Measurements from ENCODE around the gene AKAP12. TPM values are rescaled to one million over a fixed set of nuclear protein-coding genes. Genes with fewer than 3 reads are reported as not detected.
A peak's percentile ranks its signal among the peaks of the same experiment; 100 is the strongest.

The AKAP12 gene
- total RNA-seq, 1 donor from 2014 or later: 154 TPM

GRCh38 chr6:151294561-151295101, 54.9 kb downstream of the AKAP12 start:
- DNase-seq (ENCODE audit: extremely low spot score, unreplicated experiment): no peak
- Mint-ChIP-seq H3K4me3 (ENCODE audit: unreplicated experiment) (no peak overlapping the region), H3K36me3 (ENCODE audit: unreplicated experiment) (peaks cover 10% of the 10 kb centered on the region), H3K4me1 (ENCODE audit: unreplicated experiment) (peaks cover 85% of the 10 kb centered on the region), H3K27ac (ENCODE audit: unreplicated experiment) (peak overlapping the region; percentile 76), H3K27me3 (ENCODE audit: unreplicated experiment) (no peaks in the 10 kb centered on the region), H3K9me3 (ENCODE audit: unreplicated experiment) (no peaks in the 10 kb centered on the region)
- TF ChIP-seq, protein P1, sequence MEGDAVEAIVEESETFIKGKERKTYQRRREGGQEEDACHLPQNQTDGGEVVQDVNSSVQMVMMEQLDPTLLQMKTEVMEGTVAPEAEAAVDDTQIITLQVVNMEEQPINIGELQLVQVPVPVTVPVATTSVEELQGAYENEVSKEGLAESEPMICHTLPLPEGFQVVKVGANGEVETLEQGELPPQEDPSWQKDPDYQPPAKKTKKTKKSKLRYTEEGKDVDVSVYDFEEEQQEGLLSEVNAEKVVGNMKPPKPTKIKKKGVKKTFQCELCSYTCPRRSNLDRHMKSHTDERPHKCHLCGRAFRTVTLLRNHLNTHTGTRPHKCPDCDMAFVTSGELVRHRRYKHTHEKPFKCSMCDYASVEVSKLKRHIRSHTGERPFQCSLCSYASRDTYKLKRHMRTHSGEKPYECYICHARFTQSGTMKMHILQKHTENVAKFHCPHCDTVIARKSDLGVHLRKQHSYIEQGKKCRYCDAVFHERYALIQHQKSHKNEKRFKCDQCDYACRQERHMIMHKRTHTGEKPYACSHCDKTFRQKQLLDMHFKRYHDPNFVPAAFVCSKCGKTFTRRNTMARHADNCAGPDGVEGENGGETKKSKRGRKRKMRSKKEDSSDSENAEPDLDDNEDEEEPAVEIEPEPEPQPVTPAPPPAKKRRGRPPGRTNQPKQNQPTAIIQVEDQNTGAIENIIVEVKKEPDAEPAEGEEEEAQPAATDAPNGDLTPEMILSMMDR (IDR thresholded peaks at IDR 0.05): no peak

- Mint-ChIP-seq H3K4me3 (ENCODE audit: unreplicated experiment) (no peak overlapping the region), H3K9me3 (ENCODE audit: unreplicated experiment) (no peaks in the 10 kb centered on the region), H3K27ac (ENCODE audit: unreplicated experiment) (peak overlapping the region; percentile 32), H3K36me3 (ENCODE audit: unreplicated experiment) (peaks cover 9% of the 10 kb centered on the region), H3K4me1 (ENCODE audit: unreplicated experiment) (peaks cover 79% of the 10 kb centered on the region), H3K27me3 (ENCODE audit: unreplicated experiment) (no peaks in the 10 kb centered on the region)
- no peak for DNase-seq (ENCODE audit: extremely low spot score, unreplicated experiment)
- TF ChIP-seq, protein P1 (IDR thresholded peaks at IDR 0.05): no peak
Observed at GRCh38 chr6:151297886-151298285, 58.1 kb downstream of the AKAP12 start.

- H3K9me3 Mint-ChIP-seq (ENCODE audit: unreplicated experiment): no peaks in the 10 kb centered on the region
- H3K27ac Mint-ChIP-seq (ENCODE audit: unreplicated experiment): peak overlapping the region; percentile 91
- peaks cover 67% of the 10 kb centered on the region for H3K4me1 Mint-ChIP-seq (ENCODE audit: unreplicated experiment)
- peaks cover 9% of the 10 kb centered on the region for H3K36me3 Mint-ChIP-seq (ENCODE audit: unreplicated experiment)
- TF ChIP-seq, protein P1 (IDR thresholded peaks at IDR 0.05): no peak
- H3K4me3 Mint-ChIP-seq (ENCODE audit: unreplicated experiment): no peak overlapping the region
- no peaks in the 10 kb centered on the region for H3K27me3 Mint-ChIP-seq (ENCODE audit: unreplicated experiment)
- DNase-seq (ENCODE audit: extremely low spot score, unreplicated experiment): no peak
Observed at GRCh38 chr6:151299011-151299410, 59.2 kb downstream of the AKAP12 start.

GRCh38 chr6:151300267-151300991, 60.7 kb downstream of the AKAP12 start:
- no peaks in the 10 kb centered on the region for H3K27me3 Mint-ChIP-seq (ENCODE audit: unreplicated experiment)
- peaks cover 59% of the 10 kb centered on the region for H3K4me1 Mint-ChIP-seq (ENCODE audit: unreplicated experiment)
- H3K27ac Mint-ChIP-seq (ENCODE audit: unreplicated experiment): peak overlapping the region; percentile 91
- TF ChIP-seq, protein P1 (IDR thresholded peaks at IDR 0.05): no peak
- DNase-seq (ENCODE audit: extremely low spot score, unreplicated experiment): no peak
- peaks cover 9% of the 10 kb centered on the region for H3K36me3 Mint-ChIP-seq (ENCODE audit: unreplicated experiment)
- H3K9me3 Mint-ChIP-seq (ENCODE audit: unreplicated experiment): no peaks in the 10 kb centered on the region
- H3K4me3 Mint-ChIP-seq (ENCODE audit: unreplicated experiment): no peak overlapping the region

GRCh38 chr6:151301547-151301946, 61.8 kb downstream of the AKAP12 start:
- no peaks in the 10 kb centered on the region for H3K9me3 Mint-ChIP-seq (ENCODE audit: unreplicated experiment)
- H3K27me3 Mint-ChIP-seq (ENCODE audit: unreplicated experiment): no peaks in the 10 kb centered on the region
- H3K4me1 Mint-ChIP-seq (ENCODE audit: unreplicated experiment): peaks cover 48% of the 10 kb centered on the region
- no peak overlapping the region for H3K4me3 Mint-ChIP-seq (ENCODE audit: unreplicated experiment)
- H3K27ac Mint-ChIP-seq (ENCODE audit: unreplicated experiment): peak overlapping the region; percentile 91
- no peak for DNase-seq (ENCODE audit: extremely low spot score, unreplicated experiment)
- peaks cover 18% of the 10 kb centered on the region for H3K36me3 Mint-ChIP-seq (ENCODE audit: unreplicated experiment)
- TF ChIP-seq, protein P1 (IDR thresholded peaks at IDR 0.05): no peak

Data from osteocyte (in vitro differentiated cells).